OCI-LY7 (cell line): ENCODE measurements around the gene BCAR1. TPM values are rescaled to one million over a fixed set of nuclear protein-coding genes. Genes with fewer than 3 reads are reported as not detected.

Experiments used
- BruUV-seq: library from RNA; stranded (reverse); fragments of 400-500 nt; replicated peaks from 2 replicates; lab custom pipeline; 2021; lab: Mats Ljungman, UMichigan
- CTCF ChIA-PET: fragments of 300-600 bp; sonication (Branson Sonifier 250); formaldehyde crosslinking; loops from one replicate; lab custom pipeline; 2022; ENCODE audit warnings: antibody characterized with exemption; ENCODE audit not compliant: unreplicated experiment; lab: Charles Lee
- POLR2A ChIA-PET: fragments of 300-600 bp; sonication (Branson Sonifier 250); formaldehyde crosslinking; loops from one replicate; lab custom pipeline; 2022; ENCODE audit warnings: antibody characterized with exemption; lab: Charles Lee
- DNase-seq: peaks from one replicate; pipeline ENCODE4 v3.0.0-alpha.2; 2015; ENCODE audit warnings: low spot score
- H2AFZ ChIP-seq: fragments of 200-600 bp; sonication (generic), shearing (Covaris generic); 2 replicates; pipeline ENCODE4 v1.6.1; 2014; ENCODE audit warnings: mild to moderate bottlenecking, antibody characterized with exemption, low read length, moderate library complexity
- H3K27ac ChIP-seq: fragments of 200-600 bp; sonication (generic); 2 replicates; pipeline ENCODE4 v1.5.1; 2014; ENCODE audit warnings: mixed run types, low read depth, mild to moderate bottlenecking, moderate library complexity, low read length, inconsistent platforms; ENCODE audit not compliant: poor library complexity, severe bottlenecking
- H3K36me3 ChIP-seq: fragments of 200-600 bp; sonication (generic); 2 replicates; pipeline ENCODE4 v1.6.1; 2014; ENCODE audit warnings: mild to moderate bottlenecking, antibody characterized with exemption, low read length, moderate library complexity, mixed read lengths; ENCODE audit not compliant: insufficient read depth
- H3K4me1 ChIP-seq: fragments of 200-600 bp; sonication (generic); 2 replicates; pipeline ENCODE4 v1.5.1; 2014; ENCODE audit warnings: mild to moderate bottlenecking, low read length; ENCODE audit not compliant: insufficient read depth, poor library complexity, severe bottlenecking
- H3K4me2 ChIP-seq: fragments of 200-600 bp; sonication (generic); 2 replicates; pipeline ENCODE4 v1.6.1; 2014; ENCODE audit warnings: mild to moderate bottlenecking, low read length
- H3K4me3 ChIP-seq: fragments of 200-600 bp; sonication (generic); 2 replicates; pipeline ENCODE4 v1.5.1; 2014; ENCODE audit warnings: mild to moderate bottlenecking, low read depth, low read length; ENCODE audit not compliant: poor library complexity, severe bottlenecking
- H3K79me2 ChIP-seq: fragments of 200-600 bp; sonication (generic); 2 replicates; pipeline ENCODE4 v1.6.1; 2016; ENCODE audit warnings: low read depth, mild to moderate bottlenecking, low read length, moderate library complexity, mixed read lengths; ENCODE audit not compliant: insufficient read depth
- H3K9me2 ChIP-seq: fragments of 200-600 bp; sonication (generic); 2 replicates; pipeline ENCODE4 v1.6.1; 2016; ENCODE audit warnings: mild to moderate bottlenecking, low read length, mixed read lengths; ENCODE audit not compliant: insufficient read depth
- H3K9me3 ChIP-seq: fragments of 200-600 bp; sonication (generic); 2 replicates; pipeline ENCODE4 v1.6.1; 2014; ENCODE audit warnings: mild to moderate bottlenecking, mixed run types, low read length, mixed read lengths
- H4K20me1 ChIP-seq: fragments of 200-600 bp; sonication (generic); 2 replicates; pipeline ENCODE4 v1.6.1; 2014; ENCODE audit warnings: mild to moderate bottlenecking, antibody characterized with exemption, low read length, moderate library complexity, mixed read lengths; ENCODE audit not compliant: insufficient read depth
- CTCF ChIP-seq: fragments of 200-600 bp; sonication (generic); conservative IDR thresholded peaks from 2 replicates; pipeline ENCODE4 v1.5.1; 2014; ENCODE audit warnings: mild to moderate bottlenecking, antibody characterized with exemption, low read length, moderate library complexity, mixed read lengths
- EZH2phosphoT487 ChIP-seq: fragments of 200-600 bp; sonication (generic); IDR thresholded peaks from 2 replicates; pipeline ENCODE4 v1.6.1; 2018; ENCODE audit warnings: low read depth, borderline replicate concordance, mild to moderate bottlenecking, mixed run types, antibody characterized with exemption, low read length, moderate library complexity, mixed read lengths
- intact Hi-C: fragments of 100-400 bp; cut with micrococcal nuclease; formaldehyde crosslinking; loops from one replicate; pipeline ENCODE4 v1.10.0; 2022; ENCODE audit not compliant: unreplicated experiment
- total RNA-seq, 2 experiments: library from RNA; depleted of rRNA in 1 of 2; stranded (reverse); fragments of >200 nt in 1 of 2; shearing (Covaris generic) in 1 of 2; gene quantifications; 2 replicates each; pipeline ENCODE4 v1.2.3, GENCODE V29; 2014 to 2022

The BCAR1 gene
- total RNA-seq, 2 experiments from 2014 or later, result 10.0 to 15.1 TPM

DNA sequence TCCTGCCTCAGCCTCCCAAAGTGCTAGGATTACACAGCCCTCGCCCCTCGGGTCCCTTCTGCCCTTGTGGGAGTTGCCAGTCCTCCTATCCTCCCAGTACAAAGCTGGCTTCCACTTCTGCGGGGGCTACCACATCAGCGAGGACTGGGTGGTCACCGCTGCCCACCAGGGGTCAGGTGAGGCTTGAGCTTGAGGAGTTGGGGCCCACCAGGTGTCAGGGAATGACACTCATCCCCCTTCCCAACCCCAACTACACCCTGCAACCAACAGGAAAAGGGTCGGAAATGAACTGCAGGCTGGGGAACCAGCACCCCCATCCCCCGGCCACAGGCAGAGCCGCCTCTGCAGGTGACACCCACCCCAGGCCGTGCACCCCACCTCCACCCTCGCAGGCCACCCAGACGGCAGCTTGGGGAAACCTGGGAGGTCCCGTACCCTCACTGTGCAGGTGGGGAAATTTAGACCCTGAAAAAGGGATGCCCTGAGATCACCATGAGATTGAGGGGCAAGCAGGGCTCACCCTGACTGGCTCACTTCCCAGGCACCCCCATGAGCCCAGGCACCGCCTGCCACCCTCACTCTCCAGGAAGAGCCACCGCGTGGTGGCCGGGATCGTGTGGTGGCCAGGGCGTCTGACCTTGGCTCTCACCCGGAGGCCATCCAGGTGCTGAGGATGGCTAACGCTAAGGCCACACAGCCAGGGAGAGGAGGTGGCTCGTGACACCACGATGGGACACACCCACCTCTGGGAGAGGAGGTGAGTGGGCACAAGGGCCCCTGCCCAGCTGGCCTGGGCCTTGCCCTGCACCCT is 24.7 kb downstream of the BCAR1 start:
- CTCF ChIA-PET, result no interaction called here
- Histone ChIP-seq H3K4me2 (no peak overlapping the region), H3K79me2 (no peaks in the 10 kb centered on the region), H3K4me3 (no peak overlapping the region), H3K36me3 (no peaks in the 10 kb centered on the region), H3K4me1 (no peaks in the 10 kb centered on the region), H4K20me1 (no peaks in the 10 kb centered on the region), H3K9me3 (no peaks in the 10 kb centered on the region), H3K9me2 (no peaks in the 10 kb centered on the region), H2AFZ (no peak overlapping the region), H3K27ac (no peak overlapping the region)
- no peak for DNase-seq
- no peak for TF ChIP-seq CTCF
- no peak for TF ChIP-seq EZH2phosphoT487
- intact Hi-C loops, result no loop called here
- BruUV-seq, result no TSS peak
- POLR2A ChIA-PET, result no interaction called here

- Histone ChIP-seq H3K36me3 (no peaks in the 10 kb centered on the region), H3K79me2 (no peaks in the 10 kb centered on the region), H3K4me3 (no peak overlapping the region), H3K4me1 (no peaks in the 10 kb centered on the region), H4K20me1 (no peaks in the 10 kb centered on the region), H3K9me3 (no peaks in the 10 kb centered on the region), H3K4me2 (no peak overlapping the region), H3K9me2 (no peaks in the 10 kb centered on the region), H3K27ac (no peak overlapping the region), H2AFZ (no peak overlapping the region)
- ChIA-PET POLR2A (no interaction called here), CTCF (no interaction called here)
- no TSS peak for BruUV-seq
- TF ChIP-seq EZH2phosphoT487, result no peak
- no peak for TF ChIP-seq CTCF
- intact Hi-C loops, result no loop called here
- no peak for DNase-seq
These were observed 25.5 kb downstream of the BCAR1 start for GRCh38 chr16:75225678-75226515.

- CTCF ChIA-PET, result no interaction called here
- no peaks in the 10 kb centered on the region for H3K79me2 ChIP-seq
These were observed 26.3 kb downstream of the BCAR1 start for GRCh38 chr16:75225092-75225491.

More at GRCh38 chr16:75225092-75225491, 26.3 kb downstream of the BCAR1 start:
- TF ChIP-seq EZH2phosphoT487, result no peak
- no peak for TF ChIP-seq CTCF
- no peak overlapping the region for H3K4me3 ChIP-seq
- no peaks in the 10 kb centered on the region for H3K9me2 ChIP-seq
- intact Hi-C loops, result no loop called here
- BruUV-seq, result no TSS peak
- no peak for DNase-seq
- no peaks in the 10 kb centered on the region for H4K20me1 ChIP-seq
- no peak overlapping the region for H3K27ac ChIP-seq
- no peak overlapping the region for H3K4me2 ChIP-seq
- H2AFZ ChIP-seq, result no peak overlapping the region
- no peaks in the 10 kb centered on the region for H3K36me3 ChIP-seq
- POLR2A ChIA-PET, result no interaction called here
- no peaks in the 10 kb centered on the region for H3K4me1 ChIP-seq
- no peaks in the 10 kb centered on the region for H3K9me3 ChIP-seq
